Erythroblast (primary cell): ENCODE results near the gene HRAS.

ENCODE experiments used
- GATA1 ChIP-seq: IDR thresholded peaks from 2 replicates; pipeline ENCODE4 v1.6.1; 2011; ENCODE audit warnings: low read depth, mild to moderate bottlenecking, control low read depth, low read length, moderate library complexity
- POLR2A ChIP-seq: IDR thresholded peaks from 2 replicates; pipeline ENCODE4 v1.6.1; 2011; ENCODE audit warnings: mild to moderate bottlenecking, low read length

GRCh38 chr11:578276-579035 is 43.1 kb upstream of the HRAS start:
- no peak for TF ChIP-seq POLR2A
- no peak for TF ChIP-seq GATA1
